ENCODE results near the gene SSUH2. TPM values are rescaled to one million over a fixed set of nuclear protein-coding genes. Genes with fewer than 3 reads are reported as not detected.

Gene SSUH2
- total RNA-seq, 1 donor from 2014 or later = 1.4 TPM

- no peak overlapping the region for H3K4me3 Mint-ChIP-seq
- no peak for DNase-seq (ENCODE audit: extremely low spot score, unreplicated experiment)
- H3K36me3 Mint-ChIP-seq = no peaks in the 10 kb centered on the region
- peaks cover 12% of the 10 kb centered on the region for H3K4me1 Mint-ChIP-seq (ENCODE audit: unreplicated experiment)
- TF ChIP-seq, protein P1, sequence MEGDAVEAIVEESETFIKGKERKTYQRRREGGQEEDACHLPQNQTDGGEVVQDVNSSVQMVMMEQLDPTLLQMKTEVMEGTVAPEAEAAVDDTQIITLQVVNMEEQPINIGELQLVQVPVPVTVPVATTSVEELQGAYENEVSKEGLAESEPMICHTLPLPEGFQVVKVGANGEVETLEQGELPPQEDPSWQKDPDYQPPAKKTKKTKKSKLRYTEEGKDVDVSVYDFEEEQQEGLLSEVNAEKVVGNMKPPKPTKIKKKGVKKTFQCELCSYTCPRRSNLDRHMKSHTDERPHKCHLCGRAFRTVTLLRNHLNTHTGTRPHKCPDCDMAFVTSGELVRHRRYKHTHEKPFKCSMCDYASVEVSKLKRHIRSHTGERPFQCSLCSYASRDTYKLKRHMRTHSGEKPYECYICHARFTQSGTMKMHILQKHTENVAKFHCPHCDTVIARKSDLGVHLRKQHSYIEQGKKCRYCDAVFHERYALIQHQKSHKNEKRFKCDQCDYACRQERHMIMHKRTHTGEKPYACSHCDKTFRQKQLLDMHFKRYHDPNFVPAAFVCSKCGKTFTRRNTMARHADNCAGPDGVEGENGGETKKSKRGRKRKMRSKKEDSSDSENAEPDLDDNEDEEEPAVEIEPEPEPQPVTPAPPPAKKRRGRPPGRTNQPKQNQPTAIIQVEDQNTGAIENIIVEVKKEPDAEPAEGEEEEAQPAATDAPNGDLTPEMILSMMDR (conservative IDR thresholded peaks at IDR 0.05) = no peak
- H3K27ac Mint-ChIP-seq = no peak overlapping the region
- H3K27me3 Mint-ChIP-seq = peaks cover 8% of the 10 kb centered on the region
- H3K9me3 Mint-ChIP-seq = no peaks in the 10 kb centered on the region
These were observed 2.6 kb downstream of the SSUH2 start for GRCh38 chr3:8642001-8642400.

- DNase-seq (ENCODE audit: extremely low spot score, unreplicated experiment) = no peak
- no peak overlapping the region for H3K4me3 Mint-ChIP-seq
- H3K27ac Mint-ChIP-seq = no peak overlapping the region
- H3K9me3 Mint-ChIP-seq = no peaks in the 10 kb centered on the region
- TF ChIP-seq, protein P1 (conservative IDR thresholded peaks at IDR 0.05) = no peak
- peaks cover 8% of the 10 kb centered on the region for H3K27me3 Mint-ChIP-seq
- H3K4me1 Mint-ChIP-seq (ENCODE audit: unreplicated experiment) = peaks cover 12% of the 10 kb centered on the region
- H3K36me3 Mint-ChIP-seq = no peaks in the 10 kb centered on the region
These were observed 3.1 kb downstream of the SSUH2 start for GRCh38 chr3:8641472-8641871.

DNA sequence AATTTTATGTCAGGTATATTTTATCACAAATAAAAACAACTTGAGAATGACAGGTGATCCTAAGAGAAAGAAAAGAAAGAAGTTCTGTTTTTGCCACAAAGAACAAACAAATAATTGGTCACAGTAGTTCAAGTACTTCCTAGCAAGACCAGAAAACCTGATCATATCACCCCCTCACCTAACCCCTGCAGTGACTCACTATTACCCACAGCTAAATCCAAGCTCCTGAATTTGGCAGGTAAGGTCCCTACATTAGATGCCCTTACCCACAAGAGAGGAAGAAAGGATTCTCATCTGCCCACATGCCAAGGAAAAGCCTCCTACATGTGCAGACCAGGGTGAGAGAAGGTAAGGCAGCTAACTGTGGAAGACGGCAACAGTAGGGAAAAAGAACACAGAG is 4.4 kb downstream of the SSUH2 start:
- Mint-ChIP-seq H3K27me3 (peaks cover 8% of the 10 kb centered on the region), H3K9me3 (no peaks in the 10 kb centered on the region), H3K27ac (peak overlapping the region; percentile 9), H3K4me1 (ENCODE audit: unreplicated experiment) (peaks cover 12% of the 10 kb centered on the region), H3K4me3 (no peak overlapping the region), H3K36me3 (no peaks in the 10 kb centered on the region)
- DNase-seq (ENCODE audit: extremely low spot score, unreplicated experiment) = no peak
- TF ChIP-seq, protein P1 (conservative IDR thresholded peaks at IDR 0.05) = no peak

DNA sequence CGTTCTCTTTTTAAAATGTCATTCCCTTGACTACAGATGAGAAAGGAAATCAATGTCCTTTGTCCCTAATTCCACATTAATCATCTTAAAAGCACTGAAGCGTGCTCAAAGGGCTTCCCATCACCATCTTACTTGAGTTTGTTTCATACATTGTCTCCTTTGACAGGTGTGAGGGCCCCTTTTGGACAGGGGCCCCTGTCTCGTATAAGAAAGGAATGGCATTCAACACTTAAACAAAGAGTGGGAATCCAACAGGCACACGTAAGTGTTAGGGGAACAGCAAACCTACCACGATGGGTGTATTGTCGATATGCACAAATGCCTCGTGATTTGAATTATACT is 5.0 kb downstream of the SSUH2 start:
- H3K36me3 Mint-ChIP-seq = no peaks in the 10 kb centered on the region
- H3K27me3 Mint-ChIP-seq = peaks cover 11% of the 10 kb centered on the region
- peaks cover 12% of the 10 kb centered on the region for H3K4me1 Mint-ChIP-seq (ENCODE audit: unreplicated experiment)
- H3K27ac Mint-ChIP-seq = peak overlapping the region; percentile 9
- DNase-seq (ENCODE audit: extremely low spot score, unreplicated experiment) = no peak
- H3K9me3 Mint-ChIP-seq = no peaks in the 10 kb centered on the region
- TF ChIP-seq, protein P1 (conservative IDR thresholded peaks at IDR 0.05) = no peak
- no peak overlapping the region for H3K4me3 Mint-ChIP-seq

DNA sequence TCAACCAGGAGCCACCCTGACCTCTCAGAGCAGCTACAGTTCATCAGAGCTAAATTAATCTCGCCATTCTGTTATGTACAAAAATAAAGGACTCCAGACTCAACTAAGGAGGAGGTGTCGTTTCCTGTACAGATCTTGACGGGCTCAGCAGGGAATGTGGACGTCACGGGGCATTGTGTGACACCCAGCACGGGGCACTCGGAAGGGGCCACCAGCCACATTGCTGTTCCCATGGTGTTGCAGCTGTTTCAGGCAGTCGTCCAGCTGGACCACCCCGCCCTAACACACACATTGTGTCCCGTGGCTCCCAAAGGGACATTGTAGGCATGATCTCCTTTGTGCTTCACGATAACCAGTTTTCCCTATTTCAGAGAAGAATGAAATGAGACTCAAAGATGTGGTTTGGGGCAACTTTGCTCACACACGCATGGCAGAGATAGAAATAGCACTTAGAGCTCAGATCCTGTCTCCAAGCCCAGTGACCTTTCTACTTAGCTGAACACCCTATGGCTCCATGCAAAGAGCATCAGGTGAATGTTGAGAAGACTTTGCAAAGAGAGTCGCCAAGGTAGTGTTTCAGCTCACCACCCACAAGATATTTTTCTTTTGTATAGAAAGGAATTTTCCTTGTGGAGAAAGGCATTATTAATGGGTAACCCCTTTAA is 5.5 kb downstream of the SSUH2 start:
- Mint-ChIP-seq H3K27ac (peak overlapping the region; percentile 27), H3K4me1 (ENCODE audit: unreplicated experiment) (peaks cover 12% of the 10 kb centered on the region), H3K36me3 (no peaks in the 10 kb centered on the region), H3K4me3 (no peak overlapping the region), H3K9me3 (no peaks in the 10 kb centered on the region), H3K27me3 (peaks cover 9% of the 10 kb centered on the region)
- TF ChIP-seq, protein P1 (conservative IDR thresholded peaks at IDR 0.05) = no peak
- no peak for DNase-seq (ENCODE audit: extremely low spot score, unreplicated experiment)

GRCh38 chr3:8637348-8637747 is 7.2 kb downstream of the SSUH2 start:
- Mint-ChIP-seq H3K4me1 (ENCODE audit: unreplicated experiment) (peaks cover 18% of the 10 kb centered on the region), H3K27me3 (peaks cover 7% of the 10 kb centered on the region)

More at GRCh38 chr3:8637348-8637747, 7.2 kb downstream of the SSUH2 start:
- no peak for DNase-seq (ENCODE audit: extremely low spot score, unreplicated experiment)
- no peaks in the 10 kb centered on the region for H3K9me3 Mint-ChIP-seq
- TF ChIP-seq, protein P1 (conservative IDR thresholded peaks at IDR 0.05) = no peak
- no peaks in the 10 kb centered on the region for H3K36me3 Mint-ChIP-seq
- H3K4me3 Mint-ChIP-seq = no peak overlapping the region
- H3K27ac Mint-ChIP-seq = no peak overlapping the region
